OCI-LY7 (cell line): ENCODE data around the gene HAPLN1. TPM values are rescaled to one million over a fixed set of nuclear protein-coding genes. Genes with fewer than 3 reads are reported as not detected.

ENCODE experiments used
- BruUV-seq: library from RNA; stranded (reverse); fragments of 400-500 nt; replicated peaks from 2 replicates; lab custom pipeline; 2021; lab: Mats Ljungman, UMichigan
- CTCF ChIA-PET: fragments of 300-600 bp; sonication (Branson Sonifier 250); formaldehyde crosslinking; loops from one replicate; lab custom pipeline; 2022; ENCODE audit warnings: antibody characterized with exemption; ENCODE audit not compliant: unreplicated experiment; lab: Charles Lee
- POLR2A ChIA-PET: fragments of 300-600 bp; sonication (Branson Sonifier 250); formaldehyde crosslinking; loops from one replicate; lab custom pipeline; 2022; ENCODE audit warnings: antibody characterized with exemption; lab: Charles Lee
- DNase-seq: peaks from one replicate; pipeline ENCODE4 v3.0.0-alpha.2; 2015; ENCODE audit warnings: low spot score
- H2AFZ ChIP-seq: fragments of 200-600 bp; sonication (generic), shearing (Covaris generic); 2 replicates; pipeline ENCODE4 v1.6.1; 2014; ENCODE audit warnings: mild to moderate bottlenecking, antibody characterized with exemption, low read length, moderate library complexity
- H3K27ac ChIP-seq: fragments of 200-600 bp; sonication (generic); 2 replicates; pipeline ENCODE4 v1.5.1; 2014; ENCODE audit warnings: mixed run types, low read depth, mild to moderate bottlenecking, moderate library complexity, low read length, inconsistent platforms; ENCODE audit not compliant: poor library complexity, severe bottlenecking
- H3K36me3 ChIP-seq: fragments of 200-600 bp; sonication (generic); 2 replicates; pipeline ENCODE4 v1.6.1; 2014; ENCODE audit warnings: mild to moderate bottlenecking, antibody characterized with exemption, low read length, moderate library complexity, mixed read lengths; ENCODE audit not compliant: insufficient read depth
- H3K4me1 ChIP-seq: fragments of 200-600 bp; sonication (generic); 2 replicates; pipeline ENCODE4 v1.5.1; 2014; ENCODE audit warnings: mild to moderate bottlenecking, low read length; ENCODE audit not compliant: insufficient read depth, poor library complexity, severe bottlenecking
- H3K4me2 ChIP-seq: fragments of 200-600 bp; sonication (generic); 2 replicates; pipeline ENCODE4 v1.6.1; 2014; ENCODE audit warnings: mild to moderate bottlenecking, low read length
- H3K4me3 ChIP-seq: fragments of 200-600 bp; sonication (generic); 2 replicates; pipeline ENCODE4 v1.5.1; 2014; ENCODE audit warnings: mild to moderate bottlenecking, low read depth, low read length; ENCODE audit not compliant: poor library complexity, severe bottlenecking
- H3K79me2 ChIP-seq: fragments of 200-600 bp; sonication (generic); 2 replicates; pipeline ENCODE4 v1.6.1; 2016; ENCODE audit warnings: low read depth, mild to moderate bottlenecking, low read length, moderate library complexity, mixed read lengths; ENCODE audit not compliant: insufficient read depth
- H3K9me2 ChIP-seq: fragments of 200-600 bp; sonication (generic); 2 replicates; pipeline ENCODE4 v1.6.1; 2016; ENCODE audit warnings: mild to moderate bottlenecking, low read length, mixed read lengths; ENCODE audit not compliant: insufficient read depth
- H3K9me3 ChIP-seq: fragments of 200-600 bp; sonication (generic); 2 replicates; pipeline ENCODE4 v1.6.1; 2014; ENCODE audit warnings: mild to moderate bottlenecking, mixed run types, low read length, mixed read lengths
- H4K20me1 ChIP-seq: fragments of 200-600 bp; sonication (generic); 2 replicates; pipeline ENCODE4 v1.6.1; 2014; ENCODE audit warnings: mild to moderate bottlenecking, antibody characterized with exemption, low read length, moderate library complexity, mixed read lengths; ENCODE audit not compliant: insufficient read depth
- EZH2phosphoT487 ChIP-seq: fragments of 200-600 bp; sonication (generic); IDR thresholded peaks from 2 replicates; pipeline ENCODE4 v1.6.1; 2018; ENCODE audit warnings: low read depth, borderline replicate concordance, mild to moderate bottlenecking, mixed run types, antibody characterized with exemption, low read length, moderate library complexity, mixed read lengths
- intact Hi-C: fragments of 100-400 bp; cut with micrococcal nuclease; formaldehyde crosslinking; loops from one replicate; pipeline ENCODE4 v1.10.0; 2022; ENCODE audit not compliant: unreplicated experiment
- total RNA-seq, 2 experiments: library from RNA; depleted of rRNA in 1 of 2; stranded (reverse); fragments of >200 nt in 1 of 2; shearing (Covaris generic) in 1 of 2; gene quantifications; 2 replicates each; pipeline ENCODE4 v1.2.3, GENCODE V29; 2014 to 2022
- TF ChIP-seq, protein P1 (sequence below): fragments of 200-600 bp; sonication (generic); conservative IDR thresholded peaks from 2 replicates; pipeline ENCODE4 v1.5.1; 2014; ENCODE audit warnings: mild to moderate bottlenecking, antibody characterized with exemption, low read length, moderate library complexity, mixed read lengths

Gene HAPLN1
- total RNA-seq, 2 experiments from 2014 or later: not detected

DNA sequence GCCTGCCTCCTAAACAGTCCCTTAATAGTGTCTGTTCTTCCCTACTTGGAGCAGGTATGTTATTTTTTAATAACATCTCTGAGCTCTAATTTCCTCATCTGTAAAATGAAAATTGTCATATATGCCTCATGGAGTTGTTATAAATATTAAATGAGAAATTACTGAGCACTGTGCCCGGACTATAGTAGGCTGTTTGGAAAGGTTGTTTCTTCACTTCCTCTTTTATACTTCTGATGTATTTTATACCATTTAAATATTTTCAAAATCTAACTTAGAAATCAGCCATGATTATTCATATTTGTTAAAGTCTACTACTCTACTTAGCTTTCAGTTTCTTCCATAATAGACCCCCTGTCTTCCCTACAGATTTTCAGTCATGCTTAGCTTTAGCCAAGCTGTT, 30.5 kb upstream of the HAPLN1 start:
- CTCF ChIA-PET: no interaction called here
- Histone ChIP-seq H3K9me3 (0 out of 2 replicates have a peak, but pooled peaks cover 4% of the 10 kb centered on the region), H3K27ac (no peak overlapping the region), H2AFZ (no peak overlapping the region), H3K4me2 (no peak overlapping the region), H3K4me3 (no peak overlapping the region), H4K20me1 (no peaks in the 10 kb centered on the region), H3K9me2 (no peaks in the 10 kb centered on the region), H3K36me3 (no peaks in the 10 kb centered on the region), H3K79me2 (no peaks in the 10 kb centered on the region; the same call in 1 of the 2 replicates), H3K4me1 (no peaks in the 10 kb centered on the region)
- DNase-seq: no peak
- TF ChIP-seq, protein P1, sequence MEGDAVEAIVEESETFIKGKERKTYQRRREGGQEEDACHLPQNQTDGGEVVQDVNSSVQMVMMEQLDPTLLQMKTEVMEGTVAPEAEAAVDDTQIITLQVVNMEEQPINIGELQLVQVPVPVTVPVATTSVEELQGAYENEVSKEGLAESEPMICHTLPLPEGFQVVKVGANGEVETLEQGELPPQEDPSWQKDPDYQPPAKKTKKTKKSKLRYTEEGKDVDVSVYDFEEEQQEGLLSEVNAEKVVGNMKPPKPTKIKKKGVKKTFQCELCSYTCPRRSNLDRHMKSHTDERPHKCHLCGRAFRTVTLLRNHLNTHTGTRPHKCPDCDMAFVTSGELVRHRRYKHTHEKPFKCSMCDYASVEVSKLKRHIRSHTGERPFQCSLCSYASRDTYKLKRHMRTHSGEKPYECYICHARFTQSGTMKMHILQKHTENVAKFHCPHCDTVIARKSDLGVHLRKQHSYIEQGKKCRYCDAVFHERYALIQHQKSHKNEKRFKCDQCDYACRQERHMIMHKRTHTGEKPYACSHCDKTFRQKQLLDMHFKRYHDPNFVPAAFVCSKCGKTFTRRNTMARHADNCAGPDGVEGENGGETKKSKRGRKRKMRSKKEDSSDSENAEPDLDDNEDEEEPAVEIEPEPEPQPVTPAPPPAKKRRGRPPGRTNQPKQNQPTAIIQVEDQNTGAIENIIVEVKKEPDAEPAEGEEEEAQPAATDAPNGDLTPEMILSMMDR: no peak
- no peak for TF ChIP-seq EZH2phosphoT487
- POLR2A ChIA-PET: no interaction called here
- no TSS peak for BruUV-seq
- intact Hi-C loops: no loop called here

DNA sequence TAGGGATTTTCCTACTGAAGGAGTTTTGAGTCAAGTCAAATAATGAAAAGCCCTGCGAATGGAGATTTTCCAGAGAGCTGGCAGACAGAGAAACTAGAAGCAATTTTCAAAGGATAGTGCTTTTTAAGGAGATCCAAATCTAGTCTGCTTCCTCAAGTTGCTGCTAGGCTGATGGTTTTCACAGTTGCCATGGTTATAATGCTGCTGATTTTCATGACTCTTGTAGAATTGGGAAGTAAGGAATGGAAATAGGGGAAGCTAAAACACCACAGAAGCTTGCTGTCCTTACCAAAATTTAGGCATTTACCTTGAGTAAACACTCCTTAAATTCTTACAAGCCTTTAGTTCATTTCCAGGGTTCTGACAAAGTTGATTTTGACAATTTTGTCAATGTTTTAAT, 30.1 kb upstream of the HAPLN1 start:
- BruUV-seq: no TSS peak
- H3K4me3 ChIP-seq: no peak overlapping the region

DNA sequence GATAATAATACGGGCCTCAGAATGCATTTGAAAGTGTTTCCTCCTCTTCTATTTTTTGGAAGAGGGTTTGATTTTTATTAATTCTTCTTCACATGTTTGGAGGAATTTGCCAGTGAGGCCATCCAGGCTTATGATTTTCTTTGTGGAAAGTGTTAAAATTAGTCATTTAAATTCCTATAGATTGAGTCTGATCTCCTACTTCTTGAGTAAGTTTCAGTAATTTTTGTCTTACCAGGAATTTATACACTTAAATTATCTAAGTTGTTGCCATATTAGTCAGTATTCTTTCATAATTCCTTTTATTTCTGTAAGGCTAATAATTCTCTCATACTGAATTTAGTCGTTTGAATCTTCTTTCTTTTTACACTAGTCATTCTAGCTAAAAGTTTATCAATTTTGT, 25.2 kb upstream of the HAPLN1 start:
- Histone ChIP-seq H3K36me3 (no peaks in the 10 kb centered on the region), H3K4me1 (peaks cover 26% of the 10 kb centered on the region), H3K9me3 (0 out of 2 replicates have a peak, but pooled peaks cover 4% of the 10 kb centered on the region), H3K9me2 (no peaks in the 10 kb centered on the region), H3K4me3 (no peak overlapping the region), H2AFZ (no peak overlapping the region), H4K20me1 (no peaks in the 10 kb centered on the region), H3K4me2 (no peak overlapping the region), H3K27ac (no peak overlapping the region), H3K79me2 (no peaks in the 10 kb centered on the region)
- TF ChIP-seq EZH2phosphoT487: no peak
- TF ChIP-seq, protein P1: no peak
- ChIA-PET CTCF (no interaction called here), POLR2A (no interaction called here)
- no peak for DNase-seq
- intact Hi-C loops: no loop called here
- BruUV-seq: no TSS peak

More for the DNA sequence above, 30.1 kb upstream of the HAPLN1 start:
- CTCF ChIA-PET: no interaction called here
- no peak for DNase-seq
- Histone ChIP-seq H3K9me3 (0 out of 2 replicates have a peak, but pooled peaks cover 4% of the 10 kb centered on the region), H2AFZ (no peak overlapping the region), H3K4me2 (no peak overlapping the region), H3K79me2 (no peaks in the 10 kb centered on the region; the same call in 1 of the 2 replicates), H3K27ac (no peak overlapping the region), H4K20me1 (no peaks in the 10 kb centered on the region), H3K36me3 (no peaks in the 10 kb centered on the region), H3K4me1 (no peaks in the 10 kb centered on the region), H3K9me2 (no peaks in the 10 kb centered on the region)
- POLR2A ChIA-PET: no interaction called here
- TF ChIP-seq EZH2phosphoT487: no peak
- TF ChIP-seq, protein P1: no peak
- intact Hi-C loops: no loop called here
